ENCODE results near the gene PFDN2. TPM values are rescaled to one million over a fixed set of nuclear protein-coding genes. Genes with fewer than 3 reads are reported as not detected.

Gene PFDN2
- total and polyA plus RNA-seq, 12 donors = 33.6 to 452 (median 57.1) TPM

DNA sequence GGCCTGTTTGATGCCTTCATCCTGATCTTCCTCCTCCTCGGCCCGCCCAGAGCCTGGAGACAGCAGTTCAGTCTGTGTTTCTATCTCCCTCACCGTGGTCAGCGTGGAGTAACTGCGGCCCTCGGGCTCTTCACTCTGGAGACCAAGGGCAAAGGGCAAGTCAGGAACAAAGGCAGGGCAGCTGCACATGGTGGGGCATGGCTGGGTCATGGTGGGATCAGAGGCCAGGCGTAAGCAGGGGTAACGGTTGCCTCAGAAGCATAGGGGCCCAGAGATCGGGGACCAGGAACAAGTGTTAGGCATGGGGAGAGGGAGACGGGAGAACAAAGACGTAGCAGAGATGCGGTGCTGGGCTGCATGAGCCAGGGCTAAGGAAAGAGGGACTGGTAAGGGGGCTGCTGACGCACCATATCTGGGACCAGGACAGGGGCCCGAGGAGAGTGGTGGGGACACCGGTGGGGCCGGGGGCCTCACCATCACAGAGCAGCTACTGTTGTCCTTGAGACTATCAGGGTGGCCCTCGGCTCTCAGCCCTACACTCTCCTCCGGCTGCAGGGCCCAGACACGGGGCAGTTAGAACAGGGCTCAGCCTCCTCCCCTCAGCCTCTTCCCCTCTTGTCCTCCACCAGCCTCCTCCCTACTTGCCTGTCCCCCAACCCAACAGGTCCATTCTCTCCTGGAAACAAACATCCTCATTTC, 44.9 kb downstream of the PFDN2 start:
- no peaks in the 10 kb centered on the region for H3K27me3 ChIP-seq
- H3K27ac ChIP-seq = no peak overlapping the region
- H3K9me3 ChIP-seq (replicated peaks in 1 of 3) = no peaks in the 10 kb centered on the region
- no peaks in the 10 kb centered on the region for H3K36me3 ChIP-seq (replicated peaks in 1 of 2)
- H3K4me3 ChIP-seq = no peak overlapping the region
- intact Hi-C loops (cut with DNase I) = no loop called here
- 86 to 94% (median 89%) methylated on average over 15 to 19 of the region's 19 CpGs for WGBS, 4 donors
- no peaks in the 10 kb centered on the region for H3K4me1 ChIP-seq (replicated peaks in 1 of 2)
- TF ChIP-seq, protein P1, sequence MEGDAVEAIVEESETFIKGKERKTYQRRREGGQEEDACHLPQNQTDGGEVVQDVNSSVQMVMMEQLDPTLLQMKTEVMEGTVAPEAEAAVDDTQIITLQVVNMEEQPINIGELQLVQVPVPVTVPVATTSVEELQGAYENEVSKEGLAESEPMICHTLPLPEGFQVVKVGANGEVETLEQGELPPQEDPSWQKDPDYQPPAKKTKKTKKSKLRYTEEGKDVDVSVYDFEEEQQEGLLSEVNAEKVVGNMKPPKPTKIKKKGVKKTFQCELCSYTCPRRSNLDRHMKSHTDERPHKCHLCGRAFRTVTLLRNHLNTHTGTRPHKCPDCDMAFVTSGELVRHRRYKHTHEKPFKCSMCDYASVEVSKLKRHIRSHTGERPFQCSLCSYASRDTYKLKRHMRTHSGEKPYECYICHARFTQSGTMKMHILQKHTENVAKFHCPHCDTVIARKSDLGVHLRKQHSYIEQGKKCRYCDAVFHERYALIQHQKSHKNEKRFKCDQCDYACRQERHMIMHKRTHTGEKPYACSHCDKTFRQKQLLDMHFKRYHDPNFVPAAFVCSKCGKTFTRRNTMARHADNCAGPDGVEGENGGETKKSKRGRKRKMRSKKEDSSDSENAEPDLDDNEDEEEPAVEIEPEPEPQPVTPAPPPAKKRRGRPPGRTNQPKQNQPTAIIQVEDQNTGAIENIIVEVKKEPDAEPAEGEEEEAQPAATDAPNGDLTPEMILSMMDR (IDR thresholded peaks at IDR 0.05) = no peak
- no peak for TF ChIP-seq POLR2A (IDR thresholded peaks at IDR 0.05)
- DNase-seq = no peak

DNA sequence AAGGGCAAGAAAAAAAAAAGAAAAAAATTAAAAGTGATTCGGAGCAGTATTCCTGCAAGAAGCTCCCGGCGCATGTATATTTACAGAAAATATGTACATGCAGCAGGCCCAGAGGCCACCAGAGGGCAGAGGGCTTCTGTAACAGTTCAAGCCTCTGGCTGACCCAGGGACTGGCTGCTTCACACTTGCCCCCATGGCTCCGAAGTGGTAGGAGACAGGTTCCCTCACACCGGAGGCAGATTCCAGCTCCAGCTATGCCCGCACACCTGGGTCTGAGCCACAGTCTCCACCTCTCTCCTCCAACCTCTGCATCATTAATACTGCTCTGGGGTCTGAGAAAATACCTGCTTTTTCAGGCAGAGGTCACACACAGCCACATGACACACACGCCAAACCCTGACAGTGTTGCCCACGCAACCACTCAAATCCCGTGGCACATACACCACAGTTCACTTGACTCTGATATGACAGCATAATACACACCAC, 45.9 kb downstream of the PFDN2 start:
- Histone ChIP-seq H3K4me1 (replicated peaks in 1 of 2) (no peaks in the 10 kb centered on the region), H3K27ac (no peak overlapping the region), H3K27me3 (no peaks in the 10 kb centered on the region), H3K36me3 (replicated peaks in 1 of 2) (no peaks in the 10 kb centered on the region), H3K4me3 (no peak overlapping the region), H3K9me3 (replicated peaks in 1 of 3) (no peaks in the 10 kb centered on the region)
- peak in 5 of 7 donors; percentile 50 to 81 (median 65) for DNase-seq
- TF ChIP-seq POLR2A (IDR thresholded peaks at IDR 0.05) = no peak
- TF ChIP-seq, protein P1 (IDR thresholded peaks at IDR 0.05) = peak; percentile 9 to 72 (median 52)
- 66 to 83% (median 72%) methylated on average over 6 to 9 of the region's 9 CpGs for WGBS, 4 donors
- intact Hi-C loops (cut with DNase I) = no loop called here

DNA sequence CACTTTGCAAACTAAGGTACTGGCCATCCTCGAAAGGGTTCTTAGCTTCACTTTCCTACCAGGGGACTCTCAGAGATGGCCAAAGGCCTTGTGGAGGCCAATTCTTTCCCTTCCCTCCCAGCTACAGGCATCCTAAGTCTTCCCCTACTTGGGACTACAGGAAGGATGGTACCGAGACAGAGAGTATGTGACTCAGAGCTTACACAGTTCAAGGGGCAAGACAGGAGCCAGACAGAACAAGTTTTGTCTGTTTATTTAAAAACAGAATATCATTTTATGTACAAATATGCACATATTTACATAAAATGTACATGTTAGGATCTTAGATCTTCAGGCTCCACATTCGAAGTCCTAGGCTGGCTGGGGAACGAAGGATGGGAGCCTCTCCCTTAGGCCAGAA, 47.1 kb downstream of the PFDN2 start:
- intact Hi-C loops (cut with DNase I) = no loop called here
- 86 to 91% (median 90%) methylated on average over 4 of the region's 4 CpGs for WGBS, 4 donors
- TF ChIP-seq POLR2A (IDR thresholded peaks at IDR 0.05) = no peak
- TF ChIP-seq, protein P1 (IDR thresholded peaks at IDR 0.05) = no peak

DNA sequence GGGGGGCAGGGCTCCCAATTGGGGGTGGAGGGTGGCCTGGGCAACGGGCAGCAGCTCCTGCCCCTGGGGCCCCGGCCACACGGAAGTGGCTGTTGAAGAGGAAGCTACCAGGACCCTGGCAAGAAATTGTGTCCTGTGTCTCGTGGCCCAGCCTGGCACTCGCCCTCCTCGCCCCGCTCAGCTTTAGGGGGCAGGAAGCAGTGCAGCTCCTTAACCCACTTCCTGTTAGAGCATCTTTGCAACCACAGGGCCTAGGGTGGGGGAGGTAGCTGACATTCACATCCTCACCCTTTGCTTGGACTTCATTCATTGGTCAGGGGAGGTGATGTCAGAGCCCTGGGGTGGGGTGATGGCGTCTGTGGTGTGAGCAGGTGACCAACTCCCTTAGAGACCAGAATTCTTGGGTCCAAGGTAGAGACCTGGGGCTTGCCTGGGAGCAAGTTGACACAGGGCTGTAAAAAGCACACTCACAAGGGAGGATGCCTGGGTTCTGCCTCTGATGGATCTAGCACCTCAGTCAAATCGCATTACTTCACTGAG, 48.0 kb downstream of the PFDN2 start, which contains the start of gene ARHGAP30:
Gene ARHGAP30 (minus strand): TSS at position 161 of the 540 bp plus-strand sequence. CDS start 267 bp downstream, outside the sequence.
- Histone ChIP-seq H3K4me1 (replicated peaks in 1 of 2) (no peaks in the 10 kb centered on the region), H3K36me3 (replicated peaks in 1 of 2) (no peaks in the 10 kb centered on the region), H3K27ac (peak within 1 kb of the TSS; percentile 13 to 87 (median 56)), H3K9me3 (replicated peaks in 1 of 3) (no peaks in the 10 kb centered on the region), H3K4me3 (peak within 1 kb of the TSS in 1 of 4 donors; percentile 55), H3K27me3 (peaks cover 6% of the 10 kb centered on the region)
- TF ChIP-seq, protein P1 (IDR thresholded peaks at IDR 0.05) = no peak
- TF ChIP-seq POLR2A (IDR thresholded peaks at IDR 0.05) = peak; percentile 20 to 37
- intact Hi-C loops (cut with DNase I) = no loop called here
- whole genome bisulfite sequencing, 4 donors = 69 to 78% (median 77%) methylated on average over 3 to 9 of the region's 9 CpGs
- DNase-seq = peak; percentile 39 to 81 (median 64)

More for the DNA sequence above, 47.1 kb downstream of the PFDN2 start:
- no peak for DNase-seq
- Histone ChIP-seq H3K27ac (no peak overlapping the region), H3K4me1 (replicated peaks in 1 of 2) (no peaks in the 10 kb centered on the region), H3K9me3 (replicated peaks in 1 of 3) (no peaks in the 10 kb centered on the region), H3K27me3 (no peaks in the 10 kb centered on the region), H3K4me3 (no peak overlapping the region), H3K36me3 (replicated peaks in 1 of 2) (no peaks in the 10 kb centered on the region)

Measured in adrenal gland (tissue), 12 donors.